ENCODE measurements around the gene ZNF804B.

ZNF804B gene

DNA sequence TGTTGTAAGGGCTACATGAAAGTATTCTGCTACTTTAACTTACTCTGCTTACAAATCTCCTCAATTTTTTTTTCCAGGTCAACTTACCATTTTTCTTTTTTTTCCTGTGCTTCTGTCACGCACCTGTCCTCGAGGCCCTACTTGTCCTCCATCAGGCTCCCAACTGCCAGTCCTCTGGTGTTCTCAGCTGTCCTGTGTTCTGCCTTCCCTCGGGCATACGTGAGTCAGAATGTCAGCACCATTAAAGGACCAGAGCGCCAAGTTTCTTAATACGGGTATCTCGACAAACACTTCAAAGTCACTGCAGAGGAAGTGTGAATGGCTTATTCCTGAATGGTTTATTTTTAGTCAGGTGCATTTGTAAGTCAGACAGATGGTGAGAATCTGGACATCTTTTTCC, 36.1 kb downstream of the ZNF804B start, which contains the start of gene TEX47:
TSS of gene TEX47 (minus strand) at position 185 of the 400 bp plus-strand sequence. CDS start 795 bp downstream, outside the sequence.
- TF ChIP-seq, protein P1, sequence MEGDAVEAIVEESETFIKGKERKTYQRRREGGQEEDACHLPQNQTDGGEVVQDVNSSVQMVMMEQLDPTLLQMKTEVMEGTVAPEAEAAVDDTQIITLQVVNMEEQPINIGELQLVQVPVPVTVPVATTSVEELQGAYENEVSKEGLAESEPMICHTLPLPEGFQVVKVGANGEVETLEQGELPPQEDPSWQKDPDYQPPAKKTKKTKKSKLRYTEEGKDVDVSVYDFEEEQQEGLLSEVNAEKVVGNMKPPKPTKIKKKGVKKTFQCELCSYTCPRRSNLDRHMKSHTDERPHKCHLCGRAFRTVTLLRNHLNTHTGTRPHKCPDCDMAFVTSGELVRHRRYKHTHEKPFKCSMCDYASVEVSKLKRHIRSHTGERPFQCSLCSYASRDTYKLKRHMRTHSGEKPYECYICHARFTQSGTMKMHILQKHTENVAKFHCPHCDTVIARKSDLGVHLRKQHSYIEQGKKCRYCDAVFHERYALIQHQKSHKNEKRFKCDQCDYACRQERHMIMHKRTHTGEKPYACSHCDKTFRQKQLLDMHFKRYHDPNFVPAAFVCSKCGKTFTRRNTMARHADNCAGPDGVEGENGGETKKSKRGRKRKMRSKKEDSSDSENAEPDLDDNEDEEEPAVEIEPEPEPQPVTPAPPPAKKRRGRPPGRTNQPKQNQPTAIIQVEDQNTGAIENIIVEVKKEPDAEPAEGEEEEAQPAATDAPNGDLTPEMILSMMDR (conservative IDR thresholded peaks at IDR 0.05; ENCODE audit: low read depth, low read length), result no peak
- no peak within 1 kb of the TSS for H3K9ac ChIP-seq
- no peaks in the 10 kb centered on the region for H3K36me3 ChIP-seq (ENCODE audit: insufficient read depth)
- no peak within 1 kb of the TSS for H2AFZ ChIP-seq (ENCODE audit: low read depth)
- no peaks in the 10 kb centered on the region for H3K27me3 ChIP-seq (ENCODE audit: insufficient read depth, low read depth)
- H4K20me1 ChIP-seq (ENCODE audit: insufficient read depth), result no peaks in the 10 kb centered on the region
- no peaks in the 10 kb centered on the region for H3K79me2 ChIP-seq (ENCODE audit: insufficient read depth, low read depth)
- H3K4me1 ChIP-seq (ENCODE audit: low read depth, poor library complexity, severe bottlenecking), result no peaks in the 10 kb centered on the region
- H3K27ac ChIP-seq, result no peak within 1 kb of the TSS
- no peak within 1 kb of the TSS for H3K4me2 ChIP-seq
- no peak within 1 kb of the TSS for H3K4me3 ChIP-seq (IDR thresholded peaks at IDR 0.05; ENCODE audit: insufficient read depth, low read depth, low read length)

GRCh38 chr7:88801046-88801445, 41.5 kb downstream of the ZNF804B start:
- Histone ChIP-seq H3K27ac (no peak overlapping the region), H3K9ac (no peak overlapping the region), H3K36me3 (ENCODE audit: insufficient read depth) (no peaks in the 10 kb centered on the region), H3K4me2 (no peak overlapping the region), H3K27me3 (ENCODE audit: insufficient read depth, low read depth) (no peaks in the 10 kb centered on the region), H3K4me1 (ENCODE audit: low read depth, poor library complexity, severe bottlenecking) (no peaks in the 10 kb centered on the region), H4K20me1 (ENCODE audit: insufficient read depth) (no peaks in the 10 kb centered on the region), H3K79me2 (ENCODE audit: insufficient read depth, low read depth) (no peaks in the 10 kb centered on the region), H3K4me3 (IDR thresholded peaks at IDR 0.05; ENCODE audit: insufficient read depth, low read depth, low read length) (no peak overlapping the region), H2AFZ (ENCODE audit: low read depth) (no peak overlapping the region)
- TF ChIP-seq, protein P1 (conservative IDR thresholded peaks at IDR 0.05; ENCODE audit: low read depth, low read length), result no peak

- no peak overlapping the region for H3K4me2 ChIP-seq
- H3K9ac ChIP-seq, result no peak overlapping the region
- no peaks in the 10 kb centered on the region for H3K36me3 ChIP-seq (ENCODE audit: insufficient read depth)
- H3K4me3 ChIP-seq (IDR thresholded peaks at IDR 0.05; ENCODE audit: insufficient read depth, low read depth, low read length), result no peak overlapping the region
- no peaks in the 10 kb centered on the region for H4K20me1 ChIP-seq (ENCODE audit: insufficient read depth)
- no peaks in the 10 kb centered on the region for H3K27me3 ChIP-seq (ENCODE audit: insufficient read depth, low read depth)
- no peaks in the 10 kb centered on the region for H3K4me1 ChIP-seq (ENCODE audit: low read depth, poor library complexity, severe bottlenecking)
- H3K27ac ChIP-seq, result no peak overlapping the region
- no peaks in the 10 kb centered on the region for H3K79me2 ChIP-seq (ENCODE audit: insufficient read depth, low read depth)
- no peak overlapping the region for H2AFZ ChIP-seq (ENCODE audit: low read depth)
- TF ChIP-seq, protein P1 (conservative IDR thresholded peaks at IDR 0.05; ENCODE audit: low read depth, low read length), result no peak
Measured at GRCh38 chr7:88806280-88807037, 47.0 kb downstream of the ZNF804B start.

- Histone ChIP-seq H3K36me3 (ENCODE audit: insufficient read depth) (no peaks in the 10 kb centered on the region), H3K4me2 (no peak overlapping the region), H3K9ac (no peak overlapping the region), H3K4me1 (ENCODE audit: low read depth, poor library complexity, severe bottlenecking) (no peaks in the 10 kb centered on the region), H4K20me1 (ENCODE audit: insufficient read depth) (no peaks in the 10 kb centered on the region), H3K79me2 (ENCODE audit: insufficient read depth, low read depth) (no peaks in the 10 kb centered on the region), H3K4me3 (IDR thresholded peaks at IDR 0.05; ENCODE audit: insufficient read depth, low read depth, low read length) (no peak overlapping the region), H3K27ac (no peak overlapping the region), H3K27me3 (ENCODE audit: insufficient read depth, low read depth) (no peaks in the 10 kb centered on the region), H2AFZ (ENCODE audit: low read depth) (no peak overlapping the region)
- TF ChIP-seq, protein P1 (conservative IDR thresholded peaks at IDR 0.05; ENCODE audit: low read depth, low read length), result no peak
Measured at GRCh38 chr7:88818552-88818951, 59.1 kb downstream of the ZNF804B start.
